ENCODE results near the gene LRRC8B.

GRCh38 chr1:89631816-89632656, 107.4 kb downstream of the LRRC8B start:
- TF ChIP-seq POLR2AphosphoS5 (IDR thresholded peaks at IDR 0.05; ENCODE audit: low read depth, low read length) (no peak), EZH2phosphoT487 (IDR thresholded peaks at IDR 0.05; ENCODE audit: borderline replicate concordance, low read depth) (no peak), MAX (IDR thresholded peaks at IDR 0.05; ENCODE audit: low read depth) (no peak), NRF1 (IDR thresholded peaks at IDR 0.05; ENCODE audit: low read depth, low read length) (no peak)
- TF ChIP-seq, protein P1, sequence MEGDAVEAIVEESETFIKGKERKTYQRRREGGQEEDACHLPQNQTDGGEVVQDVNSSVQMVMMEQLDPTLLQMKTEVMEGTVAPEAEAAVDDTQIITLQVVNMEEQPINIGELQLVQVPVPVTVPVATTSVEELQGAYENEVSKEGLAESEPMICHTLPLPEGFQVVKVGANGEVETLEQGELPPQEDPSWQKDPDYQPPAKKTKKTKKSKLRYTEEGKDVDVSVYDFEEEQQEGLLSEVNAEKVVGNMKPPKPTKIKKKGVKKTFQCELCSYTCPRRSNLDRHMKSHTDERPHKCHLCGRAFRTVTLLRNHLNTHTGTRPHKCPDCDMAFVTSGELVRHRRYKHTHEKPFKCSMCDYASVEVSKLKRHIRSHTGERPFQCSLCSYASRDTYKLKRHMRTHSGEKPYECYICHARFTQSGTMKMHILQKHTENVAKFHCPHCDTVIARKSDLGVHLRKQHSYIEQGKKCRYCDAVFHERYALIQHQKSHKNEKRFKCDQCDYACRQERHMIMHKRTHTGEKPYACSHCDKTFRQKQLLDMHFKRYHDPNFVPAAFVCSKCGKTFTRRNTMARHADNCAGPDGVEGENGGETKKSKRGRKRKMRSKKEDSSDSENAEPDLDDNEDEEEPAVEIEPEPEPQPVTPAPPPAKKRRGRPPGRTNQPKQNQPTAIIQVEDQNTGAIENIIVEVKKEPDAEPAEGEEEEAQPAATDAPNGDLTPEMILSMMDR (IDR thresholded peaks at IDR 0.05) = no peak
- TF ChIP-seq, protein P2, sequence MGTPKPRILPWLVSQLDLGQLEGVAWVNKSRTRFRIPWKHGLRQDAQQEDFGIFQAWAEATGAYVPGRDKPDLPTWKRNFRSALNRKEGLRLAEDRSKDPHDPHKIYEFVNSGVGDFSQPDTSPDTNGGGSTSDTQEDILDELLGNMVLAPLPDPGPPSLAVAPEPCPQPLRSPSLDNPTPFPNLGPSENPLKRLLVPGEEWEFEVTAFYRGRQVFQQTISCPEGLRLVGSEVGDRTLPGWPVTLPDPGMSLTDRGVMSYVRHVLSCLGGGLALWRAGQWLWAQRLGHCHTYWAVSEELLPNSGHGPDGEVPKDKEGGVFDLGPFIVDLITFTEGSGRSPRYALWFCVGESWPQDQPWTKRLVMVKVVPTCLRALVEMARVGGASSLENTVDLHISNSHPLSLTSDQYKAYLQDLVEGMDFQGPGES (IDR thresholded peaks at IDR 0.05; ENCODE audit: low read depth, low read length) = no peak
- TF ChIP-seq, protein P3, sequence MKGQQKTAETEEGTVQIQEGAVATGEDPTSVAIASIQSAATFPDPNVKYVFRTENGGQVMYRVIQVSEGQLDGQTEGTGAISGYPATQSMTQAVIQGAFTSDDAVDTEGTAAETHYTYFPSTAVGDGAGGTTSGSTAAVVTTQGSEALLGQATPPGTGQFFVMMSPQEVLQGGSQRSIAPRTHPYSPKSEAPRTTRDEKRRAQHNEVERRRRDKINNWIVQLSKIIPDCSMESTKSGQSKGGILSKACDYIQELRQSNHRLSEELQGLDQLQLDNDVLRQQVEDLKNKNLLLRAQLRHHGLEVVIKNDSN (IDR thresholded peaks at IDR 0.05; ENCODE audit: borderline replicate concordance, low read depth) = no peak
